GM12878 (cell line): ENCODE results near the gene SUGP2.

Source experiments
- CBX5 ChIP-seq: sonication (generic); IDR thresholded peaks from 2 replicates; pipeline ENCODE4 v1.6.1; 2016; ENCODE audit warnings: low read depth, moderate library complexity, mild to moderate bottlenecking, inconsistent platforms
- CREM ChIP-seq: IDR thresholded peaks from 2 replicates; pipeline ENCODE4 v1.6.1; 2014; ENCODE audit warnings: antibody characterized with exemption, low read depth
- EZH2 ChIP-seq: IDR thresholded peaks from 2 replicates; pipeline ENCODE4 v1.6.1; 2012; ENCODE audit warnings: low read depth, mild to moderate bottlenecking, control low read depth, inconsistent platforms, low read length, borderline replicate concordance; ENCODE audit not compliant: control insufficient read depth
- FOXM1 ChIP-seq: IDR thresholded peaks from 2 replicates; pipeline ENCODE4 v1.6.1; 2012; ENCODE audit warnings: low read depth, mild to moderate bottlenecking, inconsistent platforms, low read length, moderate library complexity
- JUND ChIP-seq: IDR thresholded peaks from 2 replicates; pipeline ENCODE4 v1.6.1; 2012; ENCODE audit warnings: low read depth, mild to moderate bottlenecking, low read length, improper control_type of control experiment, moderate library complexity
- MXI1 ChIP-seq: fragments of 150-350 bp; IDR thresholded peaks from 2 replicates; pipeline ENCODE4 v1.6.1; 2011; ENCODE audit warnings: low read depth, mild to moderate bottlenecking, inconsistent platforms, low read length, improper control_type of control experiment
- POLR2A ChIP-seq: IDR thresholded peaks from 2 replicates; pipeline ENCODE4 v1.6.1; 2011; ENCODE audit warnings: low read depth, mild to moderate bottlenecking, low read length
- RCOR1 ChIP-seq: conservative IDR thresholded peaks from 2 replicates; pipeline ENCODE4 v1.6.1; 2012; ENCODE audit warnings: low read depth, low read length, improper control_type of control experiment
- ZNF24 ChIP-seq: fragments of 450-650 bp; IDR thresholded peaks from 2 replicates; pipeline ENCODE4 v1.6.1; 2017; ENCODE audit warnings: antibody characterized with exemption, mild to moderate bottlenecking
- TF ChIP-seq, protein P1 (sequence below), 3 experiments: IDR thresholded peaks in 2 of 3; conservative IDR thresholded peaks in 1 of 3; 2 replicates each; pipeline ENCODE4 v1.5.1; 2011; ENCODE audit warnings: low read depth in 3 of 3, low read length in 3 of 3, mild to moderate bottlenecking in 3 of 3, control low read depth in 2 of 3, moderate library complexity in 2 of 3, inconsistent platforms in 1 of 3, mixed read lengths in 1 of 3; ENCODE audit not compliant: control insufficient read depth in 2 of 3, insufficient read depth in 1 of 3; ENCODE audit errors: extremely low read depth in 1 of 3
- TF ChIP-seq, protein P2 (sequence below): fragments of 450-650 bp; IDR thresholded peaks from 2 replicates; pipeline ENCODE4 v1.6.1; 2018; ENCODE audit warnings: borderline replicate concordance, mild to moderate bottlenecking; ENCODE audit not compliant: partially characterized antibody
- TF ChIP-seq, protein P3 (sequence below): fragments of 450-650 bp; IDR thresholded peaks from 2 replicates; pipeline ENCODE4 v1.6.1; 2014; ENCODE audit warnings: mild to moderate bottlenecking

GRCh38 chr19:19054315-19054938 is 21.1 kb upstream of the SUGP2 start:
- TF ChIP-seq MXI1 (no peak), CBX5 (no peak), POLR2A (no peak), RCOR1 (no peak), FOXM1 (no peak), JUND (no peak), EZH2 (no peak), CREM (no peak), ZNF24 (no peak)
- TF ChIP-seq, protein P1, sequence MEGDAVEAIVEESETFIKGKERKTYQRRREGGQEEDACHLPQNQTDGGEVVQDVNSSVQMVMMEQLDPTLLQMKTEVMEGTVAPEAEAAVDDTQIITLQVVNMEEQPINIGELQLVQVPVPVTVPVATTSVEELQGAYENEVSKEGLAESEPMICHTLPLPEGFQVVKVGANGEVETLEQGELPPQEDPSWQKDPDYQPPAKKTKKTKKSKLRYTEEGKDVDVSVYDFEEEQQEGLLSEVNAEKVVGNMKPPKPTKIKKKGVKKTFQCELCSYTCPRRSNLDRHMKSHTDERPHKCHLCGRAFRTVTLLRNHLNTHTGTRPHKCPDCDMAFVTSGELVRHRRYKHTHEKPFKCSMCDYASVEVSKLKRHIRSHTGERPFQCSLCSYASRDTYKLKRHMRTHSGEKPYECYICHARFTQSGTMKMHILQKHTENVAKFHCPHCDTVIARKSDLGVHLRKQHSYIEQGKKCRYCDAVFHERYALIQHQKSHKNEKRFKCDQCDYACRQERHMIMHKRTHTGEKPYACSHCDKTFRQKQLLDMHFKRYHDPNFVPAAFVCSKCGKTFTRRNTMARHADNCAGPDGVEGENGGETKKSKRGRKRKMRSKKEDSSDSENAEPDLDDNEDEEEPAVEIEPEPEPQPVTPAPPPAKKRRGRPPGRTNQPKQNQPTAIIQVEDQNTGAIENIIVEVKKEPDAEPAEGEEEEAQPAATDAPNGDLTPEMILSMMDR (IDR thresholded peaks at IDR 0.05 in 2 of 3, conservative IDR thresholded peaks at IDR 0.05 in 1 of 3; ENCODE audit: control insufficient read depth in 2 of 3, extremely low read depth in 1 of 3, insufficient read depth in 1 of 3, low read depth in 3 of 3, low read length in 3 of 3), result no peak
- TF ChIP-seq, protein P2, sequence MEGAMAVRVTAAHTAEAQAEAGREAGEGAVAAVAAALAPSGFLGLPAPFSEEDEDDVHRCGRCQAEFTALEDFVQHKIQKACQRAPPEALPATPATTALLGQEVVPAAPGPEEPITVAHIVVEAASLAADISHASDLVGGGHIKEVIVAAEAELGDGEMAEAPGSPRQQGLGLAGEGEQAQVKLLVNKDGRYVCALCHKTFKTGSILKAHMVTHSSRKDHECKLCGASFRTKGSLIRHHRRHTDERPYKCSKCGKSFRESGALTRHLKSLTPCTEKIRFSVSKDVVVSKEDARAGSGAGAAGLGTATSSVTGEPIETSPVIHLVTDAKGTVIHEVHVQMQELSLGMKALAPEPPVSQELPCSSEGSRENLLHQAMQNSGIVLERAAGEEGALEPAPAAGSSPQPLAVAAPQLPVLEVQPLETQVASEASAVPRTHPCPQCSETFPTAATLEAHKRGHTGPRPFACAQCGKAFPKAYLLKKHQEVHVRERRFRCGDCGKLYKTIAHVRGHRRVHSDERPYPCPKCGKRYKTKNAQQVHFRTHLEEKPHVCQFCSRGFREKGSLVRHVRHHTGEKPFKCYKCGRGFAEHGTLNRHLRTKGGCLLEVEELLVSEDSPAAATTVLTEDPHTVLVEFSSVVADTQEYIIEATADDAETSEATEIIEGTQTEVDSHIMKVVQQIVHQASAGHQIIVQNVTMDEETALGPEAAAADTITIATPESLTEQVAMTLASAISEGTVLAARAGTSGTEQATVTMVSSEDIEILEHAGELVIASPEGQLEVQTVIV, result no peak
- TF ChIP-seq, protein P3, sequence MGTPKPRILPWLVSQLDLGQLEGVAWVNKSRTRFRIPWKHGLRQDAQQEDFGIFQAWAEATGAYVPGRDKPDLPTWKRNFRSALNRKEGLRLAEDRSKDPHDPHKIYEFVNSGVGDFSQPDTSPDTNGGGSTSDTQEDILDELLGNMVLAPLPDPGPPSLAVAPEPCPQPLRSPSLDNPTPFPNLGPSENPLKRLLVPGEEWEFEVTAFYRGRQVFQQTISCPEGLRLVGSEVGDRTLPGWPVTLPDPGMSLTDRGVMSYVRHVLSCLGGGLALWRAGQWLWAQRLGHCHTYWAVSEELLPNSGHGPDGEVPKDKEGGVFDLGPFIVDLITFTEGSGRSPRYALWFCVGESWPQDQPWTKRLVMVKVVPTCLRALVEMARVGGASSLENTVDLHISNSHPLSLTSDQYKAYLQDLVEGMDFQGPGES, result no peak
